ENCODE results near the gene ERC1.

The ERC1 gene

GRCh38 chr12:1365703-1366102 lies 374.7 kb downstream of the ERC1 start:
- DNase-seq: no peak

- DNase-seq: no peak
Measured at GRCh38 chr12:1367331-1368291, 376.6 kb downstream of the ERC1 start.

GRCh38 chr12:1369460-1369859 lies 378.4 kb downstream of the ERC1 start:
- DNase-seq: no peak

- DNase-seq: no peak
Measured at GRCh38 chr12:1369938-1370500, 379.0 kb downstream of the ERC1 start.

- DNase-seq: no peak
Measured at GRCh38 chr12:1373901-1374735, 383.1 kb downstream of the ERC1 start.

GRCh38 chr12:1375323-1375722 lies 384.3 kb downstream of the ERC1 start:
- DNase-seq: no peak

- DNase-seq: no peak
Measured at GRCh38 chr12:1377117-1377516, 386.1 kb downstream of the ERC1 start.

- no peak for DNase-seq
Measured at GRCh38 chr12:1377681-1378080, 386.7 kb downstream of the ERC1 start.

GRCh38 chr12:1380171-1380851 lies 389.3 kb downstream of the ERC1 start:
- DNase-seq: no peak

GRCh38 chr12:1382151-1382550 lies 391.1 kb downstream of the ERC1 start:
- no peak for DNase-seq

- no peak for DNase-seq
Measured at GRCh38 chr12:1382826-1383225, 391.8 kb downstream of the ERC1 start.

GRCh38 chr12:1383758-1384157 lies 392.7 kb downstream of the ERC1 start:
- DNase-seq: no peak

- no peak for DNase-seq
Measured at GRCh38 chr12:1384910-1385309, 393.9 kb downstream of the ERC1 start.

GRCh38 chr12:1391722-1392121 lies 400.7 kb downstream of the ERC1 start:
- DNase-seq: no peak

- DNase-seq: no peak
Measured at GRCh38 chr12:1395421-1395955, 404.5 kb downstream of the ERC1 start.

- DNase-seq: no peak
Measured at GRCh38 chr12:1398673-1399072, 407.6 kb downstream of the ERC1 start.

- no peak for DNase-seq
Measured at GRCh38 chr12:1401891-1402290, 410.9 kb downstream of the ERC1 start.

- no peak for DNase-seq
Measured at GRCh38 chr12:1403417-1403816, 412.4 kb downstream of the ERC1 start.

- no peak for DNase-seq
Measured at GRCh38 chr12:1405619-1406018, 414.6 kb downstream of the ERC1 start.

- DNase-seq: no peak
Measured at GRCh38 chr12:1410794-1411193, 419.8 kb downstream of the ERC1 start.

GRCh38 chr12:1413930-1414329 lies 422.9 kb downstream of the ERC1 start:
- no peak for DNase-seq

GRCh38 chr12:1418144-1418543 lies 427.1 kb downstream of the ERC1 start:
- DNase-seq: no peak
